A375 (cell line): Measurements from ENCODE around the gene THEM5. TPM values are rescaled to one million over a fixed set of nuclear protein-coding genes. Genes with fewer than 3 reads are reported as not detected.

Experiments
- small RNA-seq: library from RNA; depleted of rRNA; stranded (forward); fragments of <200 nt; gene quantifications from one replicate; pipeline ENCODE3, GENCODE V24; 2014
- total RNA-seq: library from RNA; depleted of rRNA; stranded (reverse); fragments of >200 nt; shearing (Covaris generic); gene quantifications from 2 replicates; pipeline ENCODE4 v1.2.3, GENCODE V29; 2014; rRNA removed

The THEM5 gene, protein sequence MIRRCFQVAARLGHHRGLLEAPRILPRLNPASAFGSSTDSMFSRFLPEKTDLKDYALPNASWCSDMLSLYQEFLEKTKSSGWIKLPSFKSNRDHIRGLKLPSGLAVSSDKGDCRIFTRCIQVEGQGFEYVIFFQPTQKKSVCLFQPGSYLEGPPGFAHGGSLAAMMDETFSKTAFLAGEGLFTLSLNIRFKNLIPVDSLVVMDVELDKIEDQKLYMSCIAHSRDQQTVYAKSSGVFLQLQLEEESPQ
- total RNA-seq: not detected in 2 replicates

DNA sequence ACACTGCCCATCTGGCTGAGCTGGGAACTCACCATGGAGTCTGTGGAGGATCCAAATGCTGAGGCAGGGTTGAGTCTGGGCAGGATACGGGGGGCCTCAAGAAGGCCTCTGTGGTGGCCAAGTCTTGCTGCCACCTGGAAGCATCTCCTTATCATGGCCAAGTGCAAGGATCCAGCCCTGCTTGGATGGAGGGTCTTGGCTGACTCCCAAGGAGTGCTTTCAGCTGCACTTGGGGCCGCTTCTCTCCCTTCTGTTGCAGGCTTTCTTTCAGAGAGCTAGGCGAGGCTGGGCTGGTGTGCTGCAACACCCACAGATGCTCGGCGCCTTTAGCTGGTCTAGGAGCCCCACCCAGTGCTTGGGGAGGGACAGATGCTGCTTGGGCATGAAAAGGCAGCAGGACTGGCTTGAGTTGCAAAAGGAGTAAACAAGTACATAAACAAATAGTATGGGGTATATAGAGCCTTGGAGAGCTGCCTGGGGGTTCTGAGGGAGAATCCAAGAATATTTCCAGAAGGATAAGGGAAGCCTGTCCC lies at the start of gene THEM5:
THEM5 (minus strand) TSS at position 302 of the 533 bp plus-strand sequence; CDS start at position 155, 147 bp downstream.

DNA sequence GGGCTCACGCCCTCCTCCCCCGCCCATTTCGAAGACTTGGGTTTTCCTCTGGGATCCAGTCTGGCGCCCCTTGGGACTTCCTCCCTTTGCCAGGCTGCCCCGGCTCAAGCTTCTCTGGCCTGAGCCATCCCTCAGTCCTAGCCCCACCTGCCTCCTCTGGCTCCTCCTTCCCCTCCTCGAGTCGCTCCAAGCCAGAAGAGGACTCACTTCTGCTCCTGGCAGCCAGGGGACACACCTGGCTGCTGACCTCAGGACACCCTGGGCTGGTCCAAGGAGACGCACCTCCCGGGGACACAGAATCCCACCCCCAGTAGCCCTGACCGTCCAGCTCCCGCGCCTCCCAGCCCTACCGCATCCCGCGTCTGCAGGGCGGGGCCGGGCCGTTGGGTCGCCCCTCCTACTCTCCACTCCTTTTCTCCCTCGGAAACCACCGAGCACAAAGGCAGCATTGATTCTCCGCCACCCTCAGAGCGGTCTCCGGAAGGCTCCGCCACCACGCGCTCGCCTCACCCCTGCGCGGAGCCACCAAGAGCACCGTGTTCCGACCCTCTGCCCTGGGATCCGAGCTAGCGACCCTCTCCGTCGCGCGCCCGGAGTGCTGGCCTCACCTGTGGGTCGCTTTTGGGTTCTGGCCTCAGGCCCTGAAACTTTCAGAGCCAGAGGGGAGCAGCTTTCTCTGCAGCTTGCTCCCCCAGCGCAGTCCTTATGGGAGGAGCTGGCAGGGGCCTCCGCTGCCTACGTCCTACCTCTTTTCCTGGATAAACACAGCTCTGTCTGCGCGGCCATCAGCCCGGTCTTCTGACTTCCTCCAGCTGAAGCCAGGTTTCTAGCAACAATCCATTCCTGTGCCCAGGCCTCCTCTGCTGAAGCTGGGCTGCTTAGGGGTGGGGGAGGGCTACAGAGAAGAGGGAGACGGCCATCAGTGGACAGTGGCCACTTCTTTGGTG lies 13.8 kb downstream of the THEM5 start, which contains the start of gene C2CD4D:
C2CD4D (minus strand) TSS at position 364 of the 947 bp plus-strand sequence. CDS start 831 bp downstream, outside the sequence.

DNA sequence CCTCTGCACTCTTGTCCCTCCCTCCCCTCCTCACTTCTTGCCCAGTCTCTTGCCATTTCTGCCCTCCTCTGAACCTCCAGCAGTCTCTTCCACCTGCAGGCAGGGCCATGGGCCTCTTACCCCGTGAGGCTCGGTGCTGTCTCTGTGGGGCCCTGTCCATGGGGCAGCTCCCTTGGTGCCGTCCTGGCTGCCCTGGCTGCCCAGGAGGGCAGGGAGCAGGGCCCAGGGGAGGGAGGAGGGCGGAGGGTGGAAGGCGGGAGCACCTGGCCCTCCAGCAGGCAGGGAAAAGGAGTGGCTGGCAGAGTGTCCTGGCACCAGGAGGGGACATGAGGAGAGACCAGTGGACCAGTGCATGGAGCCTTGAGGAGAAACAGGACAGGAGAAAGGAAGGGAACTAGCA lies 21.9 kb downstream of the THEM5 start, which contains the start of gene RORC:
RORC (minus strand) TSS at position 198 of the 400 bp plus-strand sequence; CDS start at position 160, 38 bp downstream.

DNA sequence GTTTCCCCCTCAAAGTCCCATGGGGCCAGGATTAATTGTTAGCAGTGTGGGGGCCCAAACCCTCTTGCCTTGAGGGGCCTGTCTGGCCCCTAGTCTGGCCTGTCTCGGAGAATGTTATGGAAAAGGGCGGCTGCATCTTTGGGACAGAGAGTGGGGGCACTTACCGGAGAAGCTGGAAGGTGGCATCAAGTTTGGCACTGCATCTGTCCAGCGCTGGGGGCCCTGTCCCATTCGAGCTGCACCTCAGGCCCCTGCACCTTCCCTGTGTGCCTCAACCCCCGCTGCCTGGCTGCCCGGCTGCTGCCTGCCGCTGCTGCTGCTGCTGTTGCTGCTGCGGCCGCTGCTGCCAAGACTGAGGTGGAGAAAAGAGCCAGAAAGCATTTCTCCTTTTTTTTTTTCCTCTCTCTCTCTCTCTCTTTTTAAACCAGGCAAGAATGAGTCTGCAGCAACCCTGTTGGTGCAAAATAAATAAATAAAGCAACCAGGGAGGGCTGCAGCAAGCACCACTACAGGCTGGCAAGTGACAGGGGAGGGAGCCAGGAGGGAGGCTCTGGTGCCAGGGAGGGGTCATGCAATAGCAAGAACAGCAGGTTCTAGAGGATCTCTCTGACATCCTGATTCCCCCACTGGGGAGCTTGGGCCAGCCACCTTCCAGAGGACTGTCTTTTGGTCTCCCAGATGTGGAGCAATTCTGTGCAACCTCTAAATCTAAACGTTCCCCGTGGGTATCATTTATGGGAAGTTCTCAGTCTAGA lies 48.3 kb downstream of the THEM5 start, which contains the start of gene LINGO4:
LINGO4 (minus strand) TSS at position 354 of the 755 bp plus-strand sequence. CDS start 2,715 bp downstream, outside the sequence.

Small RNA genes lying within 50 kb of the gene (small RNA-seq; reads per million reads assigned to genes)
- gene RF00019: not detected

Other genes starting within 250 kb of the THEM5 start
- 24.4 and 25.7 TPM in 2 replicates for gene SNX27, start 241.7 kb downstream of the THEM5 start, total RNA-seq
- gene CELF3, start 136.9 kb downstream of the THEM5 start, total RNA-seq: not detected in 2 replicates
- 1.4 TPM in 1 of 2 replicates, not detected in the other for gene RIIAD1, start 132.2 kb downstream of the THEM5 start, total RNA-seq
- gene MRPL9, start 90.2 kb downstream of the THEM5 start, total RNA-seq: 189 and 194 TPM in 2 replicates
- gene TDRKH, start 63.2 kb downstream of the THEM5 start, total RNA-seq: 14.4 and 15.5 TPM in 2 replicates
- not detected in 2 replicates for gene LINGO4, start 48.3 kb downstream of the THEM5 start, total RNA-seq
- gene RORC, start 21.9 kb downstream of the THEM5 start, total RNA-seq: 0.38 TPM in 1 of 2 replicates, not detected in the other
- gene C2CD4D, start 13.9 kb downstream of the THEM5 start, total RNA-seq: 0.53 and 0.87 TPM in 2 replicates
- gene THEM4, start 55.8 kb upstream of the THEM5 start, total RNA-seq: 32.3 and 42.9 TPM in 2 replicates
- gene S100A10, start 140.1 kb upstream of the THEM5 start, total RNA-seq: 292 and 330 TPM in 2 replicates
- 213 and 300 TPM in 2 replicates for gene S100A11, start 183.3 kb upstream of the THEM5 start, total RNA-seq
- not detected in 2 replicates for gene TCHHL1, start 235.4 kb upstream of the THEM5 start, total RNA-seq